Rectal smooth muscle tissue (tissue), 1 donor: ENCODE data around the gene EIF3K.
"Not testable (repeated sequence)": the region's sequence is repeated elsewhere in the genome, so short reads cannot be mapped to it uniquely, and the experiment has no call there.

Source experiments
- H3K27ac ChIP-seq: one replicate; pipeline ENCODE4 v1.7.0; 2013; ENCODE audit warnings: low read depth, low read length, inconsistent platforms
- H3K27me3 ChIP-seq: one replicate; pipeline ENCODE4 v1.7.0; 2013; ENCODE audit warnings: low read length; ENCODE audit not compliant: control insufficient read depth, insufficient read depth
- H3K36me3 ChIP-seq: one replicate; pipeline ENCODE4 v1.7.0; 2013; ENCODE audit warnings: low read length; ENCODE audit not compliant: control insufficient read depth, insufficient read depth
- H3K4me1 ChIP-seq: one replicate; pipeline ENCODE4 v1.7.0; 2013; ENCODE audit warnings: low read length; ENCODE audit not compliant: control insufficient read depth, insufficient read depth
- H3K4me3 ChIP-seq: one replicate; pipeline ENCODE4 v1.7.0; 2013; ENCODE audit warnings: low read length
- H3K9ac ChIP-seq: one replicate; pipeline ENCODE4 v1.7.0; 2013; ENCODE audit warnings: low read length

The EIF3K gene

DNA sequence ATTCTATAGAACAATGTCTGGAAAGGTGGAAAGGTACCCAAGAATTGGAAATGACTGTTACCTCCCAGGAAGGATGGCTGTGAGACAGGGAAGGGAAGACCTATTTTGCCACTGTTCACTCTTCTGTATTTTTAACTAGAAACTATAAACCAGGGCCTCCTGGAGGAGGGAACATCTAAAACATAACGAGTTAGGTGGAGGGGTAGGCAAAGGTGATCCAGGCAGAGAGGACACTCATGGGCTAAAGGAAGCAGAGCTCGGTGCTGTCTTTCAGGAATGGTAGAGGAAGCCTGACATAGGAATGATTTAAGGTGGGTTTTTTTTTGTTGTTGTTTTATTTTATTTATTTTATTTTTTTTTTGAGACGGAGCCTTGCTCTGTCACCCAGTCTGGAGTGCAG, 5.8 kb downstream of the EIF3K start:
- peaks cover 47% of the 10 kb centered on the region for H3K36me3 ChIP-seq
- peaks cover 1% of the 10 kb centered on the region for H3K4me1 ChIP-seq
- H3K27me3 ChIP-seq, result no peaks in the 10 kb centered on the region
- H3K9ac ChIP-seq, result no peak overlapping the region
- H3K4me3 ChIP-seq, result no peak overlapping the region
- no peak overlapping the region for H3K27ac ChIP-seq

DNA sequence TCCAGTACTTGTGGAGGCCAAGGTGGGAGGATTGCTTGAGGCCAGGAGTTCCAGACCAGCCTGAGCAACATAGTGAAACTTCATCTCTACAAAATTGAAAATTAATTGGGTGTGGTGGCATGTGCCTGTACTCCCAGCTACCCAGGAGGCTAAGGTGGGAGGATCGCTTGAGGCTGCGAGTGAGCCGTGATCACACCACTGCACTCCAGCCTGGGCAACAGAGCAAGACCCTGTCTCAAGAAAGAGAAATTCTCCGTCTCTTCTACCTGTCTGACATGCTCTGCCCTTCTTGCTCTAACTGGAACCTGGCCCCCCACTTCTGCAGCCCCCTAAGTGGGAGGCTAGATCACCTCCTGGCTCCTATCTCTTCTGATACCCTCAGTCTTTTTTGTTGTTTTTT, 7.4 kb downstream of the EIF3K start:
- H3K27ac ChIP-seq, result no peak overlapping the region
- no peaks in the 10 kb centered on the region for H3K4me1 ChIP-seq
- peaks cover 44% of the 10 kb centered on the region for H3K36me3 ChIP-seq
- no peak overlapping the region for H3K4me3 ChIP-seq
- H3K27me3 ChIP-seq, result no peaks in the 10 kb centered on the region
- H3K9ac ChIP-seq, result no peak overlapping the region

DNA sequence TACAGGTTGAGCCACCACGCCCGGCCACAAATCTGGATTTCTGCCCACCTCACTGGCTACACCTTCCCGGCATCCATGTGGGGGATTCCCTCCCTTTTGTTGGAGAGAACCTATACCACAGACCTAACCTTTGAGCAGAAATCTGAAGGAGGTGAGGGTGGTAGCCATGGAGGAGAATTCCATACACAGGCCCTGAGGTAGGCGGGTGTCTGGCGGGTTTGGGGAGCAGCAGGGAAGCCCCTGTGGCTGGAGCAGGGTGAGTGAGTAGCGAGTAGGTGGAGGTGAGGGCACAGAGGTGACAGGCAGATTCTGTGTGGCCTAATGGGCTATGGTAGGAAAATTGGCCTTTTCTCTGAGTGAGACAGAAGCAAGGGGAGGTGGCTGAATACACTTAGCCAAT, 10.6 kb downstream of the EIF3K start:
- Histone ChIP-seq H3K27me3 (no peaks in the 10 kb centered on the region), H3K9ac (no peak overlapping the region), H3K4me3 (no peak overlapping the region), H3K27ac (no peak overlapping the region), H3K4me1 (no peaks in the 10 kb centered on the region), H3K36me3 (peaks cover 36% of the 10 kb centered on the region)

DNA sequence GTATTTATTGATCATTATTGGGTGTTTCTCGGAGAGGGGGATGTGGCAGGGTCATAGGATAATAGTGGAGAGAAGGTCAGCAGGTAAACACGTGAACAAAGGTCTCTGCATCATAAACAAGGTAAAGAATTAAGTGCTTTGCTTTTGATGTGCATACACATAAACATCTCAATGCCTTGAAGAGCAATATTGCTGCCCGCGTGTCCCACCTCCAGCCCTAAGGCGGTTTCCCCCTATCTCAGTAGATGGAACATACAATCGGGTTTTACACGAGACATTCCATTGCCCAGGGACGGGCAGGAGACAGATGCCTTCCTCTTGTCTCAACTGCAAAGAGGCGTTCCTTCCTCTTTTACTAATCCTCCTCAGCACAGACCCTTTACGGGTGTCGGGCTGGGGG, 12.3 kb downstream of the EIF3K start:
- H3K4me3 ChIP-seq, H3K27ac ChIP-seq, H3K4me1 ChIP-seq, H3K27me3 ChIP-seq, H3K9ac ChIP-seq: not testable (repeated sequence)
- peaks cover 27% of the 10 kb centered on the region for H3K36me3 ChIP-seq

DNA sequence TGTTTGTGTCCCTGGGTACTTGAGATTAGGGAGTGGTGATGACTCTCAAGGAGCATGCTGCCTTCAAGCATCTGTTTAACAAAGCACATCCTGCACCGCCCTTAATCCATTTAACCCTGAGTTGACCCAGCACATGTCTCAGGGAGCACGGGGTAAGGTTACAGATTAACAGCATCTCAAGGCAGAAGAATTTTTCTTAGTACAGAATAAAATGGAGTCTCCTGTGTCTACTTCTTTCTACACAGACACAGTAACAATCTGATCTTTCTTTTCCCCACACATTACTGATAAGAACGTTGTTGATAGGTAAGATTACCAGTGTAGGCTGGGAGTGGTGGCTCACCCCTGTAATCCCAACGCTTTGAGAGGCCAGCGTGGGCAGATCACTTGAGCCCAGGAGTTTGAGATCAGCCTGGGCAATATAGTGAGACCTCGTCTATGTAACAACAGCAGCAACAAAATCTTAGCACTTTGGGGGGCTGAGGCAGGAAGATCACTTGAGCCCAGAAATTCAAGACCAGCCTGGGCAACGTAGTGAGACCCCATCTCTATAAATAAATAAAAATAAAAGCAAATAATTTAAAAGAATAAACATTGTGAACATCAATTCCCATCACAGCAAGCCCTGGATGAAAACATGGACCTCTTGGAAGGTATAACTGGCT, 13.0 kb downstream of the EIF3K start:
- not testable (repeated sequence) for H3K27ac ChIP-seq, H3K4me3 ChIP-seq, H3K9ac ChIP-seq, H3K4me1 ChIP-seq, H3K27me3 ChIP-seq
- peaks cover 24% of the 10 kb centered on the region for H3K36me3 ChIP-seq

DNA sequence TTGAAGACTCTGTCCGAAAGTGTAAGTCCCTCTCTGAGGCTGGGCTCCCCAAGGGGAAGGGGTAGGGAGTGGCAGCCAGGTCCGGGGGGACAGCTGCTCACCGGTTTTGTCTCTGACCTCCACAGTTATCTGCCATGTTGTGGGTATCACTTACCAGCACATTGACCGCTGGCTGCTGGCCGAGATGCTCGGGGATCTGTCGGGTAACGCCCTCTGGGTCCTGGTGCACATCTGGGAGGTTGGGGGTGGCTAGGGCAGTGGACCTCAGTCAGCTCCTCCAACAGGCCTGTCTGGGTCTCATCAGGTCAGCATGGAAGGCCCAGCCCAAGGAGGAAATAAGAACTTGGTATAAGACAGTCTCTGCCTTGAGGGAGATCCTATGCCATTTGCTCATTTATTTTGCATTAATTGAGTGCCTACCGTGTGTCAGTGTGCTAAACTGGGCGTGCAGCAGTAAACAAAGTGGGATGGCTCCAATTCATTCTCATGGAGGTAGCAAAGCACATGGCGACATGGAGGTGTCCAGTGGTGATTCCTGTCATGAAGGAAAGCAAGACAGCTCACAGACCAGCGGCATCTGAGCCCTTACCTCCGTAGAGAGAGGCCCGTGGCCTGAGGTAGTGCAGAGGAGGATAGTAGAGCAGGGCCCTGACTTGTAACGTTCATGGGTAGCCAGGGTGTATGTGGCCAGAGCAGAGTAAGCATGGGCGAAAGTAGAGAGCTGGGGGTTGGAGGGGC, 13.7 kb downstream of the EIF3K start:
- Histone ChIP-seq H3K27me3 (no peaks in the 10 kb centered on the region), H3K9ac (no peak overlapping the region), H3K4me1 (no peaks in the 10 kb centered on the region), H3K36me3 (peaks cover 22% of the 10 kb centered on the region), H3K27ac (no peak overlapping the region), H3K4me3 (no peak overlapping the region)

DNA sequence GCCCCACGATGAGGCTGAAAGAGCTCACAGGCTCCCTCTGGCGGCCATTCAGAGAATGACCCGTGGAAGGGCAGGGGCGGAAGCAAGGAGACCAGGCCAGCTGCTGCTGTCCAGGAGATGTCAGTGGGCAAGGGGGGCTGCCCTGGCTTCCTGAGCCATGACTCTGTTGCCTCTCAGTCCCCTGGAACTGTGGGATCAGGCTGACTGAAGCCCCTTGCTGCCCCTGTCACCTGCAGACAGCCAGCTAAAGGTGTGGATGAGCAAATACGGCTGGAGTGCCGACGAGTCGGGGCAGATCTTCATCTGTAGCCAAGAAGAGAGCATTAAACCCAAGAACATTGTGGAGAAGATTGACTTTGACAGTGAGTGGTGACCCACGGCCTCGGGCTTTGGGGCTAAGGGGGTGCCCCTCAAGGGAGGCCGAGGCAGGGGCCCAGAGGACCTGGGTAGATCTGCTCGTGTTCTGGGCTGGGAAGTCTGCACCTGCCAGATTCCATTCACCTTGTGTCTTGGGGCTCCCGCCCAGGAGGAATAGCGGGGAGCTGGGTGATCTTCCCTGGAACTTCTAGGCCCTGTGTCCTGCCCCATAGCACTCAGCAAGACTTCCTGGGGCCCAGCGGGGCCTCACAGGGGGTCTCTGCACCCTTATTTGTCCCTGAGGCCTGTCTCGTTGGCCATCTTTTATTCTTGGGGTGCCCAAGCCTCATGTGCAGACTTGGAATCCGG, 15.9 kb downstream of the EIF3K start:
- H3K27ac ChIP-seq, result peak overlapping the region; percentile 19
- no peaks in the 10 kb centered on the region for H3K27me3 ChIP-seq
- no peaks in the 10 kb centered on the region for H3K4me1 ChIP-seq
- peaks cover 14% of the 10 kb centered on the region for H3K36me3 ChIP-seq
- H3K4me3 ChIP-seq, result no peak overlapping the region
- H3K9ac ChIP-seq, result no peak overlapping the region

DNA sequence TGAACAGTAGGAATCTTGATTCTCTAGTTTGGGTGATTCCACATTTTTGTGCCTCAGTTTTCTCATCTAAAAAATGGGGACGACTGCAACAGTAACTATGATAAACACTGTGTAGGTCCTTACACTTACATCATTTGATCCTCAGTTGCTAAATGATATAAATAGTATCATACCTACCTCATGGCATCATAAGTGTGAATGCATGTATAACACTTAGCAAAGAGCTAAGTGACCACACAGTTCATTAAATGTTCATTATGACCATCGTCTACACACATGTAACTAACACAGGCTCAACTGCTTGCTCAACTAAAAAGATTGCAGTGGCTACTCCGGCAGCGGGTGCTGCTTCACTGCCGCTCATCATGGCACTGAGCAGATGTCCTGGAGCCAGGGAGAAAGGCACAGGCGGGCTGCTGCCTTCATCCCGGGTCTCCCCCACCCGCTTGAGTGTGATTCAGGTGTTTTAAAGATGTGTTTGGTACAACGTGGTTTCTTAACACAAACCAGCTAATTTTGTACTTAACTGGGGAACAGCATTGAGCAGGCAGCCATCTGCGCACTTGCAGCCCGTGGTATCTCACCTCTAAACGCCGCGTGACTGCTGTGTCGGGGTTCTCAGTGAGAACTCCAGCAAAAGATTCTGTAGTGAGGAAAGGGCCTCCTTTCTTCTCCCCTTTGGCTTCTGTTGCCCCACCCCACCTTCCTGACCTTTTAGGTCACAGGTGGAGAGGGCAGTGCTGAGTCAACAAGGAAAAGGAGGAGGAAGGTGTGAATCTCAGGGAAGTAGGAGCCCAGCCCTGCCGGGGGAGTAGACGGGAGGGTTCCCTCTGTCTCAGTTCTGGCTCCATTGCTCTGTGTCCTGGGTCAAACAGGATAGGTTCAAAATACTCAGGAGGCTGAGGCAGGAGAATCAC, 16.8 kb downstream of the EIF3K start:
- Histone ChIP-seq H3K27ac (no peak overlapping the region), H3K9ac (no peak overlapping the region), H3K36me3 (peaks cover 11% of the 10 kb centered on the region), H3K27me3 (no peaks in the 10 kb centered on the region), H3K4me1 (no peaks in the 10 kb centered on the region), H3K4me3 (no peak overlapping the region)

DNA sequence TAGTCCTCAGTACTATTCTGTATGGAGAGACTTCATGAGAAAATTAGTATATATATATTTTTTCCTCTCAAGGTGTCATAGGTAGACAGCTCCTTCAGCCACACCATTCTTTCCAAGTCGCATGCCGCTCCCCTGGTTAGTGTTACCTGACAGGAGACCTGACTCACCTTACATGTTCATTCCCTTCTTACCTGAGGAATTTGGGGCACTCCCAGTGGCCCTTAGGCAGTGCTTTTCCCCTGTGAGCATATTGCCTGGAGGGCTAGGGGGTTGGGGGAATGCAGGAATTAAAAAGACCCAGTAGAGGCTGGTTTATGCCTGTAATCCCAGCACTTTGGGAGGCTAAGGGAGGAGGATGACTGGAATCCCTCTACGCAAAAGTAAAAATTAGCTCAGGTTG, 19.5 kb downstream of the EIF3K start:
- Histone ChIP-seq H3K36me3 (no peaks in the 10 kb centered on the region), H3K4me3 (no peak overlapping the region), H3K27ac (no peak overlapping the region), H3K4me1 (no peaks in the 10 kb centered on the region), H3K27me3 (no peaks in the 10 kb centered on the region), H3K9ac (no peak overlapping the region)

DNA sequence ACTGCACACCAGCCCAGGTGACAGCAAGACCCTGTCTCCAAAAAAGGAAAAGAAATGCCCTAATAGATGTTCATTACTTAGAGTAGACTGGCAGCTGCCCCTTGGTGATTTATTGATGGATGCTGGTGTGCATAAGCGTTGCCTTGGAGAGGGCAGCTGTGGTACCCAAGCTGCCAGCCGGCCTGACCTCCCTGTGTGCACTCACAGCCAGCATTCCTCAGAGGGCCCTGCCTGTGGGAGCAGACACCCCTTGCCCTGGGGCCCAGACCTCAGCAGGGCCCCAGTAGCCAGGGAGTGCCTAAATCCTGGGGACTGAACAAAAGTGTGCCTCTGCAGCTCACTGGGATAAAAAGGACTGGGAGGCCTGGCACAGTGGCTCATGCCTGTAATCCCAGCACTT, 20.7 kb downstream of the EIF3K start:
- no peak overlapping the region for H3K9ac ChIP-seq
- no peaks in the 10 kb centered on the region for H3K27me3 ChIP-seq
- H3K27ac ChIP-seq, result no peak overlapping the region
- H3K4me1 ChIP-seq, result no peaks in the 10 kb centered on the region
- no peaks in the 10 kb centered on the region for H3K36me3 ChIP-seq
- no peak overlapping the region for H3K4me3 ChIP-seq

DNA sequence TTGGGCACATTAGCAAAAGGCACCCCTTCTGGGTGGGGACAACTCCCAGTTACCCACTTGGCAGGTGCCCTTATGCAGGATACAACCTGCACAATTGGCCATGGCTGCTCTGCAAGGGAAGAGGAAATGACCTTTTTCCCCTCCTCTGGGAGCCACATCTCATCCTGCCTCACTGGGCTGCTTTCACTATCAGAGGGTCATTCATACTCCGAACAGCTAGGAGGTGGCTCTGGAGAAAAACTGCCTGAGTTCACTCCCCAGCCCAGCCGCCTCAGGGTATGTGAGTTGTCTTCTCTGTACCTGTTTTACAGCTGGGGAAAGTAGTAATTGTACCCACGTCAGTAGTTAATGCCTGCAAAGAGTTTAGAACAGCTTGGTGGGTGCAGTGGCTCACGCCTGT, 21.4 kb downstream of the EIF3K start:
- H3K4me3 ChIP-seq, result no peak overlapping the region
- no peaks in the 10 kb centered on the region for H3K27me3 ChIP-seq
- H3K9ac ChIP-seq, result no peak overlapping the region
- H3K27ac ChIP-seq, result no peak overlapping the region
- H3K4me1 ChIP-seq, result no peaks in the 10 kb centered on the region
- H3K36me3 ChIP-seq, result no peaks in the 10 kb centered on the region

DNA sequence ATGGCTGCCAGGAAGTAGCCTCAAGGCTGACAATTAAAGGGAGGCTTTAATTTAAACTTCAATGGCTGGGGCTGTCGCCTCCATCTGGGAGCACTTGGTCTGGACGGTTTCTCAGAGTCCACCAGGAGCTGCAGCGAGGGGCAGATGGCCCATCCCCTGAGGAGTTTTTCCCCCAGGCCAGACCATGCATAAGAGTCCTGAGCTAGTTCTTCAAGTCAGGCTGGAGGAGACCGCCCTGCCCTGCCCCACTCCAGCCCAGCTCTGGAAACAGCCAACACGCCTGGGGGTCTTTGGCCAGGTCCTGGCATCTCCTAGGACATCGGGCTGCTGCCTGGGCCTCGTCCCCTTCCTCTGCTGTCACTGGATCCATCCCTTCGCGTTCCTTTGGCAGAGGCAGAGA, 23.2 kb downstream of the EIF3K start:
- no peak overlapping the region for H3K9ac ChIP-seq
- H3K36me3 ChIP-seq, result no peaks in the 10 kb centered on the region
- no peak overlapping the region for H3K27ac ChIP-seq

More for the DNA sequence above, 23.2 kb downstream of the EIF3K start:
- no peak overlapping the region for H3K4me3 ChIP-seq
- no peaks in the 10 kb centered on the region for H3K27me3 ChIP-seq
- no peaks in the 10 kb centered on the region for H3K4me1 ChIP-seq
